Measurements from ENCODE around the gene LENG1. TPM values are rescaled to one million over a fixed set of nuclear protein-coding genes. Genes with fewer than 3 reads are reported as not detected.

Gene LENG1
- total RNA-seq, 1 experiment from 2014 or later, result 7.6 TPM

DNA sequence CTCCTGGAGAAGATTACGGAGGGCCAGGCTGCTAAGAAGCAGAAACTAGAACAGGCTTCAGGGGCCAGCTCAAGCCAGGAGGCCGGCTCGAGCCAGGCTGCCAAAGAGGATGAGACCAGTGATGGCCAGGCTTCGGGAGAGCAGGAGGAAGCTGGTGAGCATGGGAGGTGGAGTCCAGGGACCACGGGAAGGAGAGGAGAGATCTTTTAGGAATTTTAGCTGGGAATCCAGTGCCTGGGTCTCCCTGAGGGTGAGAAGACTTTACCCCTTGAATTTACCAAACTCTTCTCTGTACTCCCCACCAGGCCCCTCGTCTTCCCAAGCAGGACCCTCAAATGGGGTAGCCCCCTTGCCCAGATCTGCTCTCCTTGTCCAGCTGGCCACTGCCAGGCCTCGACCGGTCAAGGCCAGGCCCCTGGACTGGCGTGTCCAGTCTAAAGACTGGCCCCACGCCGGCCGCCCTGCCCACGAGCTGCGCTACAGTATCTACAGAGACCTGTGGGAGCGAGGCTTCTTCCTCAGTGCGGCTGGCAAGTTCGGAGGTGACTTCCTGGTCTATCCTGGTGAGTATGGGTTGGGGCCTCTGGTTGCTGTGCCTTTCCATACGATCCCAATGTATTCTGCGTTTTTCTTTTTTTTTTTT, 32.4 kb upstream of the LENG1 start:
- ATAC-seq (no peak), DNase-seq (ENCODE audit: low read depth, low spot score) (no peak)
- Histone ChIP-seq H3K4me1 (ENCODE audit: control insufficient read depth in 1 of 2, insufficient read depth in 2 of 2, low read length in 2 of 2) (peaks cover 13 to 21% of the 10 kb centered on the region in 2 experiments), H3K4me3 (replicated peaks in 1 of 2; ENCODE audit: low read depth in 1 of 2, low read length in 2 of 2) (peak overlapping the region; percentile 80 to 91), H2AFZ (ENCODE audit: low read depth, low read length, poor library complexity, severe bottlenecking) (no peak overlapping the region), H3K4me2 (ENCODE audit: low read length) (peak overlapping the region; percentile 99), H4K20me1 (ENCODE audit: insufficient read depth) (no peaks in the 10 kb centered on the region), H3K9me3 (ENCODE audit: control insufficient read depth in 1 of 2, insufficient read depth in 1 of 2, low read depth in 1 of 2, low read length in 2 of 2) (no peaks in the 10 kb centered on the region), H3K79me2 (ENCODE audit: insufficient read depth, low read length) (peaks cover 44% of the 10 kb centered on the region), H3K9ac (ENCODE audit: low read length) (peak overlapping the region; percentile 92), H3K27ac (ENCODE audit: low read depth, low read length) (peak overlapping the region; percentile 100), H3K9me2 (ENCODE audit: insufficient read depth) (no peaks in the 10 kb centered on the region), H3K27me3 (ENCODE audit: insufficient read depth, low read length) (no peaks in the 10 kb centered on the region), H3K36me3 (ENCODE audit: control insufficient read depth in 1 of 2, insufficient read depth in 2 of 2, low read length in 2 of 2) (peaks cover 10 to 17% of the 10 kb centered on the region in 2 experiments)
- intact Hi-C loops (cut with micrococcal nuclease), result no loop called here
- RAD21 ChIA-PET (ENCODE audit: low non-redundant PET in 1 of 2, low total read pairs in 2 of 2, uncharacterized antibody in 2 of 2, unreplicated experiment in 2 of 2), result interaction anchor here in 1 of 2 experiments (0.7 kb wide), 1 partner anchor 46 kb away, joined by 3 read pairs; no protein-coding TSS in a partner anchor
- POLR2A ChIA-PET, result interaction anchor here (2.7 to 7.0 kb wide), 3 partner anchors 9 to 18 kb away, joined by 9 to 126 read pairs (median 16); partner anchors contain the start of gene RPS9
- TF ChIP-seq, protein P1, sequence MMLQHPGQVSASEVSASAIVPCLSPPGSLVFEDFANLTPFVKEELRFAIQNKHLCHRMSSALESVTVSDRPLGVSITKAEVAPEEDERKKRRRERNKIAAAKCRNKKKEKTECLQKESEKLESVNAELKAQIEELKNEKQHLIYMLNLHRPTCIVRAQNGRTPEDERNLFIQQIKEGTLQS (IDR thresholded peaks at IDR 0.05), result no peak
- TF ChIP-seq SRF (IDR thresholded peaks at IDR 0.05; ENCODE audit: low read depth), result no peak
- no peak for TF ChIP-seq EZH2phosphoT487 (IDR thresholded peaks at IDR 0.05; ENCODE audit: borderline replicate concordance)
- no peak for TF ChIP-seq EZH2 (IDR thresholded peaks at IDR 0.05)
- TF ChIP-seq POLR2AphosphoS5 (IDR thresholded peaks at IDR 0.05; ENCODE audit: low read depth, low read length), result no peak
- TF ChIP-seq YY1 (IDR thresholded peaks at IDR 0.05; ENCODE audit: extremely low read depth, insufficient replicate concordance, low read depth, low read length), result no peak
- no peak for TF ChIP-seq FOSL1 (IDR thresholded peaks at IDR 0.05; ENCODE audit: low read depth)
- TF ChIP-seq ZNF274 (IDR thresholded peaks at IDR 0.05; ENCODE audit: low read depth, low read length), result no peak
- TF ChIP-seq, protein P2, sequence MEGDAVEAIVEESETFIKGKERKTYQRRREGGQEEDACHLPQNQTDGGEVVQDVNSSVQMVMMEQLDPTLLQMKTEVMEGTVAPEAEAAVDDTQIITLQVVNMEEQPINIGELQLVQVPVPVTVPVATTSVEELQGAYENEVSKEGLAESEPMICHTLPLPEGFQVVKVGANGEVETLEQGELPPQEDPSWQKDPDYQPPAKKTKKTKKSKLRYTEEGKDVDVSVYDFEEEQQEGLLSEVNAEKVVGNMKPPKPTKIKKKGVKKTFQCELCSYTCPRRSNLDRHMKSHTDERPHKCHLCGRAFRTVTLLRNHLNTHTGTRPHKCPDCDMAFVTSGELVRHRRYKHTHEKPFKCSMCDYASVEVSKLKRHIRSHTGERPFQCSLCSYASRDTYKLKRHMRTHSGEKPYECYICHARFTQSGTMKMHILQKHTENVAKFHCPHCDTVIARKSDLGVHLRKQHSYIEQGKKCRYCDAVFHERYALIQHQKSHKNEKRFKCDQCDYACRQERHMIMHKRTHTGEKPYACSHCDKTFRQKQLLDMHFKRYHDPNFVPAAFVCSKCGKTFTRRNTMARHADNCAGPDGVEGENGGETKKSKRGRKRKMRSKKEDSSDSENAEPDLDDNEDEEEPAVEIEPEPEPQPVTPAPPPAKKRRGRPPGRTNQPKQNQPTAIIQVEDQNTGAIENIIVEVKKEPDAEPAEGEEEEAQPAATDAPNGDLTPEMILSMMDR (IDR thresholded peaks at IDR 0.05 in 2 of 3, conservative IDR thresholded peaks at IDR 0.05 in 1 of 3; ENCODE audit: borderline replicate concordance in 1 of 3, insufficient read depth in 1 of 3, low read depth in 2 of 3, low read length in 2 of 3), result no peak
- TF ChIP-seq, protein P3, sequence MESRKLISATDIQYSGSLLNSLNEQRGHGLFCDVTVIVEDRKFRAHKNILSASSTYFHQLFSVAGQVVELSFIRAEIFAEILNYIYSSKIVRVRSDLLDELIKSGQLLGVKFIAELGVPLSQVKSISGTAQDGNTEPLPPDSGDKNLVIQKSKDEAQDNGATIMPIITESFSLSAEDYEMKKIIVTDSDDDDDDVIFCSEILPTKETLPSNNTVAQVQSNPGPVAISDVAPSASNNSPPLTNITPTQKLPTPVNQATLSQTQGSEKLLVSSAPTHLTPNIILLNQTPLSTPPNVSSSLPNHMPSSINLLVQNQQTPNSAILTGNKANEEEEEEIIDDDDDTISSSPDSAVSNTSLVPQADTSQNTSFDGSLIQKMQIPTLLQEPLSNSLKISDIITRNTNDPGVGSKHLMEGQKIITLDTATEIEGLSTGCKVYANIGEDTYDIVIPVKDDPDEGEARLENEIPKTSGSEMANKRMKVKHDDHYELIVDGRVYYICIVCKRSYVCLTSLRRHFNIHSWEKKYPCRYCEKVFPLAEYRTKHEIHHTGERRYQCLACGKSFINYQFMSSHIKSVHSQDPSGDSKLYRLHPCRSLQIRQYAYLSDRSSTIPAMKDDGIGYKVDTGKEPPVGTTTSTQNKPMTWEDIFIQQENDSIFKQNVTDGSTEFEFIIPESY (IDR thresholded peaks at IDR 0.05; ENCODE audit: extremely low read depth, insufficient replicate concordance, low read length), result no peak
- TF ChIP-seq, protein P4, sequence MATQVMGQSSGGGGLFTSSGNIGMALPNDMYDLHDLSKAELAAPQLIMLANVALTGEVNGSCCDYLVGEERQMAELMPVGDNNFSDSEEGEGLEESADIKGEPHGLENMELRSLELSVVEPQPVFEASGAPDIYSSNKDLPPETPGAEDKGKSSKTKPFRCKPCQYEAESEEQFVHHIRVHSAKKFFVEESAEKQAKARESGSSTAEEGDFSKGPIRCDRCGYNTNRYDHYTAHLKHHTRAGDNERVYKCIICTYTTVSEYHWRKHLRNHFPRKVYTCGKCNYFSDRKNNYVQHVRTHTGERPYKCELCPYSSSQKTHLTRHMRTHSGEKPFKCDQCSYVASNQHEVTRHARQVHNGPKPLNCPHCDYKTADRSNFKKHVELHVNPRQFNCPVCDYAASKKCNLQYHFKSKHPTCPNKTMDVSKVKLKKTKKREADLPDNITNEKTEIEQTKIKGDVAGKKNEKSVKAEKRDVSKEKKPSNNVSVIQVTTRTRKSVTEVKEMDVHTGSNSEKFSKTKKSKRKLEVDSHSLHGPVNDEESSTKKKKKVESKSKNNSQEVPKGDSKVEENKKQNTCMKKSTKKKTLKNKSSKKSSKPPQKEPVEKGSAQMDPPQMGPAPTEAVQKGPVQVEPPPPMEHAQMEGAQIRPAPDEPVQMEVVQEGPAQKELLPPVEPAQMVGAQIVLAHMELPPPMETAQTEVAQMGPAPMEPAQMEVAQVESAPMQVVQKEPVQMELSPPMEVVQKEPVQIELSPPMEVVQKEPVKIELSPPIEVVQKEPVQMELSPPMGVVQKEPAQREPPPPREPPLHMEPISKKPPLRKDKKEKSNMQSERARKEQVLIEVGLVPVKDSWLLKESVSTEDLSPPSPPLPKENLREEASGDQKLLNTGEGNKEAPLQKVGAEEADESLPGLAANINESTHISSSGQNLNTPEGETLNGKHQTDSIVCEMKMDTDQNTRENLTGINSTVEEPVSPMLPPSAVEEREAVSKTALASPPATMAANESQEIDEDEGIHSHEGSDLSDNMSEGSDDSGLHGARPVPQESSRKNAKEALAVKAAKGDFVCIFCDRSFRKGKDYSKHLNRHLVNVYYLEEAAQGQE (IDR thresholded peaks at IDR 0.05; ENCODE audit: low read depth), result no peak
- BruUV-seq (replicated peaks), result no TSS peak
- CTCF ChIA-PET, result interaction anchor here (1.4 kb wide), 1 partner anchor 22 kb away, joined by 5 read pairs; no protein-coding TSS in a partner anchor

Measured in HCT116 (cell line).